Inferior parietal cortex (tissue), 1 donor: ENCODE measurements around the gene SRRD.

Experiments used
- DNase-seq: peaks from one replicate; pipeline ENCODE4 v3.0.0-alpha.2; 2016; ENCODE audit errors: extremely low spot score

The SRRD gene

DNA sequence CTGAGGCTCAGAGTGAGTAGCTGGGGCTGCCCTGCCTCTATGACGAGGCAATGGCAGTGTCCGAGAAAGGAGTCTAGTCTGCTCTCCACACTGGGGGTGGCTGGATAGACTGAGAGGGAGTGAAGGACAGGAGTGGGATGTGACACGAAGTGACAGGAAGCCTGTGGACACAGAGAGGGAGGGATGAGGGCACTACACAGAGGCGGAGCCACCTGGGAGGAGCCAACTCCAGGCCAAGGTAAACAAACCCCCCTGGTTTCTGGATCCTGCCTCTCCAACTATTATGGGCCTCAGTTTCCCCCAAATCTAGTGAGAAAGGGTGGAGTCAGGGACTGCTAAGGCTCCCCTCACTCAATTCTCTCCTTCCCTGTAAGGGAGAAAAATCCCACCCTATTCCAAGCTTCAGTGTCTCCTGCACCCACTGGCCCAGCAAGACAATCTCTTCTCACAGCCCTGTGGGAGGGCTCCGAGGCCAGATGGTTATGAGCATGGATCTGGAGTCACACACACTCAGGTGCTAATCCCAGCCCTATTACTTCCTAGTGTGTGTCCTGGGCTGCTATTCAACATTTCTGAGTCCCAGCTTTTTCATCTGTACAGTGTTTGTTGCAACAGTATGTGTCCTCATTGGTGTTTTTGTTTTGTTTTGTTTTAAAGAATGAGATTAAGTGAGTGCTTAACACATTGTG lies 29.7 kb upstream of the SRRD start:
- DNase-seq: no peak

GRCh38 chr22:26457661-26458272 lies 25.9 kb upstream of the SRRD start:
- DNase-seq: no peak

DNA sequence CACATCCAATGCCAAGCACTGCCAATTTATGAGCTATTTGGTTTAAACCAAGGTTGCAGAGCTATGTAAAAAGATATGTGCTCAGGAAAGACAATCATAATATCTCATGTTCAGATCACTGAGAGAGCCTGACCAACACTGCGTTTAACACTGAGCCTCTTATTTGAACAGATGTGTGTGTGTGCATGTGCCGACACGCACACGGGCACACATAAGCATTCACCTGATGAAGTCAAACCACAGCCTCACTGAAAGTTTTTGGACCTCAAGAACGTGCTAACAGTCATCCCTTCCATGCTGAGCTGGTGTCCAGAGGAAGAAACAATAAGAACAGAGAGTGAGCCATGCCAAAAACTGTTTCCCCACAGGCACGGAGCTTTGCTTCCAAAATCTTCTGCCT lies 23.5 kb upstream of the SRRD start:
- no peak for DNase-seq

DNA sequence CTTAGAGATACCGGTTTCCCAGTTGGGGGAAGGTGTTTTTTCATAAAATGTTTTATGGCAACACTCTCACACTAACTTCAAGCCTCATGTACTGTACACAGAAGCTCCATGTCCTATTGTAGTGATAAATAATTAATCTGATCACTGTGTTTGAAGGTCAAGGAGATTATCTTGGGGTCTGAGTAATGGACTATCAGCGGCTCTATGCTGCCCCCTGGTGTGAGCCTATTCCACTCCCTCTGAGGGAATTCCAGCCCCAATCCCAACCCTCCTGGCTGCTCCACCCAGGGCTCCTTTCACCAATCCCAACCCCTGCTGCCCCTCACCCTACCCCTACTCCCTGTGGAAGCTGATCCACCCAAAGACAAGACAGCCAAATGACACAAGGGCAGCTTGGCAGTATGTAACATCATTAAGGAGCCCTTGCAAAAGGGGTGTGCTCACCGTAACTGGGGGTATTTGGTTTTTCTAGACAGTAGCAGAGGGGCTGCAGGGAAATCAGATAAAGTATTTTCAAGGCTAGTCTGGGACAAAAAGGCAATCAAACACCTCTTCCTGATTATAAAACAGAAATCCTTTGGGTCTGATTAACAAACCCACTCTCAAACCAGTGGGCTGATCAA lies 22.4 kb upstream of the SRRD start:
- DNase-seq: peak; percentile 64

- no peak for DNase-seq
Measured at GRCh38 chr22:26462051-26462450, 21.6 kb upstream of the SRRD start.

DNA sequence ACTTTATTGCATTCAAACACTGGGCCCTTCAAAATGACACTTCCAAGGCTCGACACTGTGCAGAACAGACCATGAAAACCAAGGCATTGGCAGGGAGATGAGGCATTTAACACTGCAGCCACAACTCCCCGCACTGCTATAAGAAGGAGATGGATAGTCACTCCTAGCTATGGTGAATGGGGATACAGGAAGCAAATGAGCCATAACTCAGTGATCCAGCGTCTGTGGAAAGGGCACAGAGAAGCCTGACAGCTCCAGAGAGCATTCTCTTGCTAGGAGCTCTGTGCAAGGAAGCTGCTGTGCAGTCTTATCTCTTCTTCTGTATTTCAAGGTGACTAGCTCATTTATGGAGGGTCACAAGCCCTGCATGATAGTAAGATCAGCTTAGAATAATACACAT lies 21.0 kb upstream of the SRRD start:
- DNase-seq: no peak

GRCh38 chr22:26463101-26463661 lies 20.5 kb upstream of the SRRD start:
- no peak for DNase-seq

GRCh38 chr22:26463688-26464087 lies 20.0 kb upstream of the SRRD start:
- no peak for DNase-seq

DNA sequence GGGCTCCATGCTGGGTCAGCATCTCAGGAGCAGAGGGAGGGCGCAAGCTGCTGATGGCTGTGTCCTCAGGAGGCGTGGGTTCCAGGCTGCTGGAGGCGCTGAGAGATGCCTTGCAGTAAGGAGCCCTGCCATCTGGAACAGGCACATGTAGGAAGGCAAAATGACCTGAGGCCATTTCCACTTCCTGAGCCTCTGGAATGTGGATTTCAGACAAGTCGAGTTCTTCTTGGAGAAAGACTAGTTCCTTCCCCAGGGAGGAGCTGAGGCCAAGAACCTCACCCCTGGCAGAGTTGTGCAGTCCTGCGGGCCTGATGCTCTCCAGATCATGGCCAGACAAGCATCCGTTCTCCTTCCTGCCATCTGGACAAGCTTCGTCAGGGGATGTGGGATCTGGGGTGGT lies 19.4 kb upstream of the SRRD start:
- DNase-seq: no peak

- DNase-seq: peak; percentile 48
Measured at GRCh38 chr22:26466196-26466595, 17.5 kb upstream of the SRRD start.

DNA sequence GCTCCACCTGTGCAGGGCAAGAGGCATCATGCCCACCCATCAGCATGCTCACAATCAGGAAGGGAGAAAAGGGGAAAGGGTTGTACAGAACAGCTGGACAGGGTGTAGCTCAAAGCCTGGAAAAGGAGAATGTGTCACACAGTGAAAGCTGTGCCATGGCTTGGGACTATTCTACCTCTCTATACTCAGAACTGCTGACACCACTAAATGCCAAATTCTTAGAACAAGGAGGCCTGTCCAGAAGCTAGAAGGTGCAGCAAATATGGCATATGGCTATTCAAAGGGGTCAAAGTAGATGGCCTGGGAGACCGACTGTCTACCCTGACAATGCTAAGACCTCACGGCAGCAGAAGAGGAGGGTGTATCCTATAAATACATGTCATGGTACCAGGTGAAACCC lies 12.9 kb upstream of the SRRD start:
- DNase-seq: no peak

DNA sequence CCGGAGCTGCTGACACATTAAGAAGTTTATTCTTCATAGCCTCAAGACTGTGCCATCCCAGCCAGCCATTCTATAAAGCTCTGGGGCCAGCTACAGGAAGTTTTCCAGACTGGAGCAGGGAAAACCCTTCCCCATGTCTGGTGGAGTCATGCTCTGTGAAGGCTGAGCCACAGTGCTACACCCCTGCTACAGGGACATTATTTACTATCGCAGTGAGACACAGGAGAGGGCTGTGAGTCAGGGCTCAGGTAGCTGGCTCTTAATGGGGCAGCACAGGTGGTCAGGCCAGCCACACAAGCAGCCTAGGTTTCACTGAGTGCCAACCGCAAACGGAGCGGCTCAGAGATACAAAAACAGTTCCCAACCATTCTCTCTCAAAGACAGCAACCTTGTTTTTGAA lies 12.2 kb upstream of the SRRD start:
- no peak for DNase-seq

DNA sequence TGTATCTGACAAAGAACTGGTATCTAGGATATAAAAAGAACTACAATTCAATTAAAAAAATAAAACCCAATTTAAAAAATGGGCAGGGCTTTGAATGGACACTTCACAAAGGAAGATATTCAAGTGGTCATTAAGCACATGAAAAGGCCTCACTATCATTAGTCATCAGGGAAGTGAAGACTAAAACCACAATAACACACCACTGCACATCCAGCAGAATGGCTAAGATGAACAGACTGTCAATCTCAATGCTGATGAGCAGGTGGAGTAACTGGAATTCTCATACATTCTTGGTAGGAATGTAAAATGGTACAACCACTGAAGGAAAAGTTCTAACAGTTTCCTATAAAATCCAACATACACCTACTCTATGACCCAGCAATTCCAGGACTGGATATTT lies 9.0 kb upstream of the SRRD start:
- DNase-seq: no peak

DNA sequence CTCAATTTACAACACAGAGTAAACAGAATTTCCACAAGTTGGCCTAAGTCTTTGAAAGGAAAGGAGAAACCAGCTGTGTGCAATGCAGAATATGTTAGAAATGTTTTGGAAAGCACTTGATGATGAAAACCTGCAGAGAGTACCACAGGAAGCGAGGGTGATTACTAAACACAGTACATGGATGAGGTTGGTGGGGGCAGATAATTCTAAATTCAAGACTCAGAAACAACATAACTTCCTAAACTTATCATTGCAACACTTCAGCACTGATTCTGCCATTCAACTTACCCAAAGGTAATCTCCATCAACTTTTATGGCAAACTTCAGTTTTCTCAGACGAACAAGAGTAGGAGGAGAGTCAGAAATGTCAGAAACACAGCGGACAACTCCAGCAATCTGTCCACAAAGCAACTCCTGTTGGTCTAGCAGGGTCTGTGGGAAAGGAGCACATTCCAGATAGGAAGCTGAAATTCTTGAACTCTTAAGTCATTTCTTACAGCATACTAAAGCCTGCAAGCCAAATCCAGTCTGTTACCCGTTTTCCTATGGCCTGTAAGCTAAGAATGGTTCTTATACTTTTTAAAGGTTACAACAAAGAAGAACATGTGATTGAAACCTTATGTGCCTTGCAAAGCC lies 6.9 kb upstream of the SRRD start:
- DNase-seq: no peak

GRCh38 chr22:26477341-26477731 lies 6.3 kb upstream of the SRRD start:
- DNase-seq: no peak

DNA sequence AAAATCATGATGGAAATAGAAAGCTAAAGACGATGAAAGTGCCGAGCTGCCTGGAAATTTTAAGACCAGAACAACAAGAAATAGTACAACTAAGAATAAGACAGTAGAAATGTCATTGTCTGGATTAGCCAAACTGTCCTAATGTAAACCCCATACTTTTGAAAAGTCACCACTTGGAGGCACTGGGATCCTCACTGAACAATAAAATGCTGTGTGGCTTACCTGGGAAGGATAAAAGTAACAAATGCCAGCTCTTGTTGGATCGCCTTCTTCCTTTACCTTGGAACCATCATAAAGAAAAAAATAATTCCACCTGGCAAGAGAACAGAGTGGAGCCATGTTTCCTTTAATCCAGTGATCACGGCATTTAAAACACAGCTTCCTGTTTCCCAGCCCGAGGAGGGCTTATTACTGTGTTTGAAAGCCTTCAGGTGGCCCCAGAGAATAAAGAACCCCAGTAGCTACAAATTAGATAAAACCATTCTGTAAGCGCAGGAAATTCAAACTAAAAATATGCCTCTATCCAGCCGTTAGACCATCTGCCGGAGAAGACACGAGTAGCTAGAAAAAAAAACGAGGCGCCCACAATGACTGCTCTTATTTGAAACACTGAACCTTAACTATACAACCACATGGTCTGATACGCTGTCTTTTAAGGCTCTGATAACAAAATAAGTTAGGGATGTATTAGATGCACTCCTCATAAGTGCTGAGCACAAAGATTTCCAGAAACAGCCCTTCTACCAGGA lies 4.5 kb upstream of the SRRD start:
- no peak for DNase-seq

DNA sequence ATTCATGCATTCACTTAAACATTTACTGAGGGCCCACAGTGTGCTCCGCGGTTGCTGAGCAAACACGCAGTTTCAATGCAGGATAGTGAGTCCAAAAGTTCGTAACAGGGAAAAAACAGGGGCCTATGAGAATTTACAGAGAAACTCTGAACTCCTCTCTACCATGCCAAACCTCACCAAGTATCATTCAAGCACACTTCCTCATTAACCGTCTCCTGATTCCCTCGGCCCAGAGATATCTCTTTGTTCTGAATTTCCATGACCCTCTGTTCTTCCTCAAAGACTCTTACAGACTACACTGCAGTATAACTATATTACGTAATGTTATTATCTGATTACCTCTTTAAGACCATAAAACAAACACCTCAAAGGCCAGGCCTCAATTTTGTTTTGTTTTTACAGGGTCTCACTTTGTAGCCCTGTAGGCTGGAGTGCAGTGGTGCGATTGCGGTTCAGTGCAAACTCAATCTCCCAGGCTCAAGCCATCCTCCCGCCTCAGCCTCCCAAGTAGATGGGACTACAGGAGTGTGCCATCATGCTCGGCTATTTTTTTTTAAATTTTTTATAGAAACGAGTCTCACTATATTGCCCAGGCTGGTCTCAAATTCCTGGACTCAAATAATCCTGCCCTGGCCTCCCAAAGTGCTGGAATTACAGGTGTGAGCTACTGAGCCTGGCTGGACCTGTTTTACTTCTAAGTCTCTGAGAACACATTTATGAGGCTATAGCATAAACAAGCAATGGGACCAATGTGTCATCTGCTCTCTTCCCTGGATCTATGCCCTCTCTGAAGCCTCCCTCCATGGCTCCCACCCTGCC lies 3.7 kb upstream of the SRRD start:
- no peak for DNase-seq

GRCh38 chr22:26480611-26480932 lies 3.1 kb upstream of the SRRD start:
- no peak for DNase-seq

DNA sequence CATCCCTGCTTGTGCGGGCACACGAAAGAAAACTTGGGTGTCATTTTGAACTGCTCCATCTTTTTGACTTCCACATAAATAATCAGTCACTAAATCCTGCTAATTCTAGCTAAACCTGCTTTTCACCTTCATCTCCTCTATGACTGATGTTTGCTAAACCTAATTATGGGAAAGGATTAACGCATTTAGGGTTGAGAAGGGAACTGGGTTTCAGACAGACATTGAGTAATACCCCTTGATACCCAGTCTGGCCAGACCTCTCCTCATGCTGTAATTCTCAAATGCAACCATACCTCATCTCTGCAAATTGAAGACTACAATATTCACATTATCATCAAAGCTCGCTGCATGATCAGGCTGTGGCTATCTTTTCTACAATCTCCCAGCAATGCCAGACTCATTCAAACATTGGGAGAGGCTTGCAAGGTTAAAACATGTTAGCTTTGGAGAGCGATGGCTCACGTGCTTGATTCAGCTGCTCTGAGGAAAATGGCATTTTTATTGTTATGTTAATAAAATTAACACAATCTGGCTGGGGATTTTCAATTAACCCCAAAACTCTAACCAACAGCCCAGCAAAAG lies 2.5 kb upstream of the SRRD start:
- DNase-seq: no peak

DNA sequence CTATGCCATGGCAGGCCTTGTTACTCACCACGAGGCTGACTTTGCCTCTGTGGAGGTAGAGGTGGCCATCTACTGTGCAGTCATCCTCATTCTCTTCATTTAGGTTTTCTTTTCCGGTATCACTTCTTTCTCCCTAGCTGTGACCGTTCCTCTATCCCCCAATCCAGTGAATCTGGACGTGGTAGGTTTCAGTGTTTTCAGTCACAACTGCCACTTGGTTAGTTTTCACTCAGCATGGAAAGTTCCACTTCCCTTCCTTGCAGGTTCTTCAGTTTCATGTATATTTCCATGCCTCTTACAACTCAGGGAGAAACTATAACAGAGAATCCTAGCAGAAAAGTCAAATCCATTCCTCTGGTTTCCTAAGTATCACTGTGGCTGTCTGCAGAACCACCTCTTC lies 2.0 kb upstream of the SRRD start:
- no peak for DNase-seq

DNA sequence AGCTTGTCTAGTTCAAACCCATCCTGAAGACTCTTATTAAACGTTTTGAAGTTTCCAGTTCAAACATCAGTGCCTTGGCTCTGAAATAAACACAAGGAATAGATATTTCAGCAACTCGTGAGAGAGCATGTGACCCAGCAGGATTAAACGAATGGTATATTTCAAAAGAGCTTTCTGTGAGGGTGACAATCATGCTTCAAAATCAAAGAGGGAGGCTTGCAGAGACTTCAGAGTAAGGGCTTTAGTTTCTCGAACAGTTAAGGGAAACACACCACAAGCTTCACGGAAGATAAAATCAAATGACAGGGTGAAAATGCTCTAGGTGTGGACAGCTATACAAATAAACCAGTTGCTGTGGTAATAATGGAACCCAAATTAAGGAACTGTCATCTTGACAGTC lies 1.5 kb upstream of the SRRD start:
- no peak for DNase-seq
